Mesothelial cell of epicardium (in vitro differentiated cells): ENCODE measurements around the gene USH1C. TPM values are rescaled to one million over a fixed set of nuclear protein-coding genes. Genes with fewer than 3 reads are reported as not detected.
A peak's percentile ranks its signal among the peaks of the same experiment; 100 is the strongest.

Source experiments
- DNase-seq, 2 experiments: peaks; one replicate each; pipeline ENCODE4 v3.0.0; 2021; ENCODE audit warnings: low spot score in 2 of 2; ENCODE audit not compliant: unreplicated experiment in 2 of 2
- H3K27ac Mint-ChIP-seq: 2 replicates; pipeline ENCODE4 v1.8.0; 2021; ENCODE audit warnings: mixed read lengths
- H3K27me3 Mint-ChIP-seq: 2 replicates; pipeline ENCODE4 v1.8.0; 2021; ENCODE audit warnings: low read depth, mixed read lengths
- H3K36me3 Mint-ChIP-seq: 2 replicates; pipeline ENCODE4 v1.8.0; 2021; ENCODE audit warnings: mixed read lengths
- H3K4me1 Mint-ChIP-seq: 2 replicates; pipeline ENCODE4 v1.8.0; 2021; ENCODE audit warnings: mixed read lengths
- H3K4me3 Mint-ChIP-seq: 2 replicates; pipeline ENCODE4 v1.8.0; 2021; ENCODE audit warnings: mild to moderate bottlenecking, moderate library complexity, mixed read lengths
- H3K9me3 Mint-ChIP-seq: 2 replicates; pipeline ENCODE4 v1.8.0; 2021; ENCODE audit warnings: mixed read lengths
- total RNA-seq: library from RNA; stranded (reverse); gene quantifications from 3 replicates; pipeline ENCODE4 v1.2.1, GENCODE V29; 2021
- TF ChIP-seq, protein P1 (sequence below): fragments of 200-600 bp; sonication (generic); IDR thresholded peaks from one replicate; pipeline ENCODE4 v1.5.0; 2021; ENCODE audit warnings: antibody characterized with exemption; ENCODE audit not compliant: unreplicated experiment

USH1C gene
- total RNA-seq, 1 donor from 2014 or later: 0.54 TPM

DNA sequence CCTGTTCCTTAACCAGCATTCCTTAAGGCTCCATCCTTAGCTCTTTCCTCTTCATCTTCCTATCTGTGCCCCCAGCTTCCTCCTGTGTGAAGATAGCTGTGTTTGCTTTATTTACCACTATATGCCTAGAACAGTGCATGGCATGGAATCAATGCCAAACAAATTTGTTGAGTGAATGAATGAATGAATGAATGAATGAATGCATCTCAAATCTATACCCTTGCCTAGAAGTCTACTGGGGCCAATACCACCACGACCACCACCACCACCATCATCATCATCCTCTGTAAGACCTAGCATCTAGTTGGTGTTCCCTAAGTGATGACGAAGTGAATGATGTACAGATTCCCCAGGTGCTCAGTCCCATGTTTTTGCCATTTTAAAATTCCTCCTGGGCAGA, 2.0 kb upstream of the USH1C start:
- DNase-seq: no peak
- H3K36me3 Mint-ChIP-seq: no peaks in the 10 kb centered on the region
- peaks cover 15% of the 10 kb centered on the region for H3K4me1 Mint-ChIP-seq
- H3K4me3 Mint-ChIP-seq: no peak overlapping the region
- peaks cover 68% of the 10 kb centered on the region for H3K27me3 Mint-ChIP-seq
- H3K27ac Mint-ChIP-seq: no peak overlapping the region
- TF ChIP-seq, protein P1, sequence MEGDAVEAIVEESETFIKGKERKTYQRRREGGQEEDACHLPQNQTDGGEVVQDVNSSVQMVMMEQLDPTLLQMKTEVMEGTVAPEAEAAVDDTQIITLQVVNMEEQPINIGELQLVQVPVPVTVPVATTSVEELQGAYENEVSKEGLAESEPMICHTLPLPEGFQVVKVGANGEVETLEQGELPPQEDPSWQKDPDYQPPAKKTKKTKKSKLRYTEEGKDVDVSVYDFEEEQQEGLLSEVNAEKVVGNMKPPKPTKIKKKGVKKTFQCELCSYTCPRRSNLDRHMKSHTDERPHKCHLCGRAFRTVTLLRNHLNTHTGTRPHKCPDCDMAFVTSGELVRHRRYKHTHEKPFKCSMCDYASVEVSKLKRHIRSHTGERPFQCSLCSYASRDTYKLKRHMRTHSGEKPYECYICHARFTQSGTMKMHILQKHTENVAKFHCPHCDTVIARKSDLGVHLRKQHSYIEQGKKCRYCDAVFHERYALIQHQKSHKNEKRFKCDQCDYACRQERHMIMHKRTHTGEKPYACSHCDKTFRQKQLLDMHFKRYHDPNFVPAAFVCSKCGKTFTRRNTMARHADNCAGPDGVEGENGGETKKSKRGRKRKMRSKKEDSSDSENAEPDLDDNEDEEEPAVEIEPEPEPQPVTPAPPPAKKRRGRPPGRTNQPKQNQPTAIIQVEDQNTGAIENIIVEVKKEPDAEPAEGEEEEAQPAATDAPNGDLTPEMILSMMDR: no peak
- no peaks in the 10 kb centered on the region for H3K9me3 Mint-ChIP-seq

DNA sequence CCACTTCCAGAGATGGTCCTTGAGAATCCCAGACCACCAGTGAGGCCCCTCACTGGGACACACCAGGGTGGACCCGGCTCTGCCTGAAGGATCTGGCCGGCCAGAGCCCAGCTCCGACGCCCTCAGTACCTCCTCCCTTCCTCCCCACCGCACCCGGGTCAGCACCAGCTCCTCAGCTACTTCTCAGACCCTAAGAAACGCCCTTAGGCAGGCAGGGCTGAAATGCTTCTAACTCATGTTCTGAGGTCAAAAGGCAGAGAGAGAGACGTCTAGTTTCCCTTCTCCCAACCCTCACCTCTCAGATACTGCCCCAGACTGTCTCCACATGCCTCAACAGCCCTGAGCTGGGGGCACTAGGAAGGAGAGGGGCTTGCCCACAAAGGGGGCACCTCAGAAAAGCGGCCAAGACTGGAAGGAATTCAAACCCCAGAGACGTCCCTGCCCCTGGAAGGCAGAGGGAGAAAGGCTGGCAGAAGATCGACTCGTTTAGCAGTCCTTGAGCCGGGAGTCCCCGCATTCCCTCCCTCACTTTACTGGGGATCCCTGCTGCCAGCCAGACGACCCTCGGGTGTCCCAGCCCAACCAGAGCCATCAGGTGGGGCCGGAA, 539 bp downstream of the USH1C start:
- no peaks in the 10 kb centered on the region for H3K9me3 Mint-ChIP-seq
- no peak for DNase-seq
- peaks cover 15% of the 10 kb centered on the region for H3K4me1 Mint-ChIP-seq
- no peaks in the 10 kb centered on the region for H3K36me3 Mint-ChIP-seq
- peaks cover 68% of the 10 kb centered on the region for H3K27me3 Mint-ChIP-seq
- H3K4me3 Mint-ChIP-seq: peak overlapping the region; percentile 3
- H3K27ac Mint-ChIP-seq: no peak overlapping the region
- TF ChIP-seq, protein P1: no peak

DNA sequence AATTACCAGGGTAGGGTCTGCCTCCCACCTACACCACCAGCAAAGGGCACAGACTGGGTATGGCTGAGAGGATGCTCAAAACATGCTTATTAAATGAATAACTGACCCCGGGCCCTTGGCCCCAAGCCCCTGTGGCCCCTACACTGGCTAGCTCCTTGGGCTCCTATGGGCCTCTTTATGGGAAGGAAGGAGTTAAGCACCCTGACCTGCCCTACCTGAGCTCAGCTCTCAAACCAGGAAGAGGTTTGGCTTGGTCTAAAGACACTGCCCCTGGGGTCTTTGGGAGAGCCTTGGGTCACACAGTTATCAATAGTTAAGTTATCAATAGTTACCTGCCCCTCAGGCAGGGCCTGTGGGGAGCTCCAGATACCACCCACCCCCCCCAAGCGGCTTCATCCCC, 1.2 kb downstream of the USH1C start:
- Mint-ChIP-seq H3K27ac (no peak overlapping the region), H3K4me3 (no peak overlapping the region), H3K4me1 (peaks cover 15% of the 10 kb centered on the region), H3K9me3 (no peaks in the 10 kb centered on the region), H3K27me3 (peaks cover 71% of the 10 kb centered on the region), H3K36me3 (no peaks in the 10 kb centered on the region)
- DNase-seq: no peak
- TF ChIP-seq, protein P1: no peak

DNA sequence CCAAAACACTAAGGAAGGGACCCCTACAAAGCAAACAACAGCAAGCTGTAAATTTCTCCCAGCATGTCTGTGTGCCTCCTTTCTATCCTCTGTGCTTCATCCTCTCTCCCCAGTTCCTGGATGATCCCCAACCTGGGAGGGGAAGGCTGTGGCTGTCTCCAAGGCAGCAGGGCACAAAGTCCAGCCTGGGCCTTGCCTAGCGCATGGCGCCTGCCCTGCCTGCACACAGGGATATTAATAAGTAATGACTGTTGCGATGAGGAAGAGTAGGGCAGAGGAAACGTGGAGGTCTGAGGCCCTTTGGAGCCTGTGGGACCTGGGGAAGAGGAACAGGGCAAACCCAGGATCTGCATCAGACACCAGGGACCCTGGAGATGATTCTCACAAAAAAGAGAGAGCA, 2.0 kb downstream of the USH1C start:
- Mint-ChIP-seq H3K4me3 (no peak overlapping the region), H3K27me3 (peaks cover 73% of the 10 kb centered on the region), H3K36me3 (no peaks in the 10 kb centered on the region), H3K27ac (no peak overlapping the region), H3K9me3 (no peaks in the 10 kb centered on the region), H3K4me1 (peaks cover 10% of the 10 kb centered on the region)
- DNase-seq: no peak
- TF ChIP-seq, protein P1: no peak

DNA sequence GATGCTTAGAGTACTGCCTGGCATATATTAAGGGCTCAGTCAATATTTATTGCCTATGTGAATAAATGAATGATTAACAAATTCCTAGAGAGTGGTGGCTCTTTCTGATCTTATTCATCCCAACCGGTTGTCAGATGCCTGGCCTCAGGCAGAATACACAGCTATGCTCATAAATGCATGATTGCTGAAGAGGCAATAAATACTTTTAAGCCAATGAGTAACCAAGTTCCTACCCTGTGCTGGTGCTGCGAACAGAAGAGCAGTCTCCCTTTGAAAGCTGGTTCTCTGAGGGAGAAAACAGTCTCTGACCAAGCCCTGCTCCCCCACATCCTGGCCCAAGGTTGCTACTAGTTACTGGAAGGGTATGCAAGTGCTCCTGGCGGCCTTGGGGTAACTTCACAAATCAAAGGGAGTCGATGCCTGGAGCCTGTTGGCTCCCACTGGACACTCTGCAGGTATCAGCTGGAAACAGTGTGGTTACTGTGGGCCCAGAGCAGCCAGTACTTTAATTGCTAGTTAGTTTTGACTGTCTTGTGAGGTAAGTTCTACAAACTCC, 2.8 kb downstream of the USH1C start:
- no peaks in the 10 kb centered on the region for H3K9me3 Mint-ChIP-seq
- no peak for DNase-seq
- no peak overlapping the region for H3K27ac Mint-ChIP-seq
- no peaks in the 10 kb centered on the region for H3K36me3 Mint-ChIP-seq
- H3K4me3 Mint-ChIP-seq: no peak overlapping the region
- H3K4me1 Mint-ChIP-seq: peaks cover 4% of the 10 kb centered on the region
- TF ChIP-seq, protein P1: no peak
- peaks cover 71% of the 10 kb centered on the region for H3K27me3 Mint-ChIP-seq

DNA sequence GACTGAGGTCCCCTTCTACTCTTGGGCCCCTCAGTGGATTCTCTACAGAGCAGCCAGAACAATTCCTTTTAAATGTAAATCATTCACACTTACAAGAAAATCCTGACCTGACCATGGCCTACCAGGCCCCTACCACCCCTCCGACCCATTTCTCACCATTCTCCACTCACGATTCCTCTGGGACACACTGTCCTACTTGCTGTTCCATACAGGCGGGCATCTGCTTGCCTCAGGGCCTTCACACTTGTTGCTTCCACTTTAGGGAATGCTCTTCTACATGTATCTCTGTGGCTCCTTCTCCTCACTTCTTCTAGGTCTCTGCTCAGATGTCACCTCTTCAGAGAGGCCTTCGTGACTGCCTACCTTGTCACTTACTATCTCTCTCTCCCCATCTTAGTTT, 3.4 kb downstream of the USH1C start:
- H3K4me1 Mint-ChIP-seq: peaks cover 4% of the 10 kb centered on the region
- peaks cover 69% of the 10 kb centered on the region for H3K27me3 Mint-ChIP-seq
- no peak overlapping the region for H3K27ac Mint-ChIP-seq
- no peaks in the 10 kb centered on the region for H3K9me3 Mint-ChIP-seq
- DNase-seq: no peak
- no peaks in the 10 kb centered on the region for H3K36me3 Mint-ChIP-seq
- TF ChIP-seq, protein P1: no peak
- no peak overlapping the region for H3K4me3 Mint-ChIP-seq
